Neural progenitor cell (in vitro differentiated cells): ENCODE results near the gene SLTM.

Experiments
- EZH2phosphoT487 ChIP-seq: fragments of 200-600 bp; sonication (generic); IDR thresholded peaks from 2 replicates; pipeline ENCODE4 v1.6.1; 2017; ENCODE audit warnings: antibody characterized with exemption
- TF ChIP-seq, protein P1 (sequence below): fragments of 200-600 bp; sonication (generic); IDR thresholded peaks from 2 replicates; pipeline ENCODE4 v1.5.1; 2017; ENCODE audit warnings: antibody characterized with exemption, mild to moderate bottlenecking

DNA sequence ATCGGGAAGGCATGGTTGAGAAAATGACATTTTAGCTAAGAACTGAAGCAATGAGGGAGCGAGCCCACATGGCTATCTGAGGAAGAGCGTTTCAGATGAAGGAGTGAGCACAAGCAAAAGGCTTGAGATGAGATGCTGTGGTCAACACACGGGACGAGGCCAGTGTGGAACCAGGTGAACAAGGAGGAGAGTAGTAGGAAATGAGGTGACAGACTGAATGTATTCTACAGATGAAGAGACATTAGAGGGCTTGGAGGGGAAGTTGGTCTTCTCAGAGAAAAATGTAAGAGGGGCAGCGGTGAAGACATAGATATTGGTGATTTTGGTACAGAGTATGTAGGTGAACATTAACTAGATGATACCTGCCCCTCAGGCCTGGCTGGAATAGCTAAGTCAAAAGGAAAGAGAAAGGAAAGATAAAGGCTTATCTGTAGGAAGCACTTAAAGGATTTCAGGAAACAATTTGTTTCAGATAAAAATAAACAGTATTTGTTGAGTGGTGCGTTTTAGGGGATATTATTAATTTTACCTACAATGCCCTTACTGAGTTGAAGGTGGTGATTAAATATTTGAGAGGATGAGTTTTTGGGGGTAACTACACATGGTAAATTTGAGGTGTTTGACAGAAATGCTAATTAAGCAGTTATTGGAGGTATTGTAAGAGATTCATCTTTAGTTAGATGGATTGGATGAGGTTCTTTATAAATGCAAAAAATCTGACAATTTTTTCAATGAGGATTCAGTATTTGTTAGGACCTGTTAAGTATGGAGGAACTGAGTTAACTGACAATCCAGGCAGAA is 57.0 kb downstream of the SLTM start:
- no peak for TF ChIP-seq EZH2phosphoT487
- TF ChIP-seq, protein P1, sequence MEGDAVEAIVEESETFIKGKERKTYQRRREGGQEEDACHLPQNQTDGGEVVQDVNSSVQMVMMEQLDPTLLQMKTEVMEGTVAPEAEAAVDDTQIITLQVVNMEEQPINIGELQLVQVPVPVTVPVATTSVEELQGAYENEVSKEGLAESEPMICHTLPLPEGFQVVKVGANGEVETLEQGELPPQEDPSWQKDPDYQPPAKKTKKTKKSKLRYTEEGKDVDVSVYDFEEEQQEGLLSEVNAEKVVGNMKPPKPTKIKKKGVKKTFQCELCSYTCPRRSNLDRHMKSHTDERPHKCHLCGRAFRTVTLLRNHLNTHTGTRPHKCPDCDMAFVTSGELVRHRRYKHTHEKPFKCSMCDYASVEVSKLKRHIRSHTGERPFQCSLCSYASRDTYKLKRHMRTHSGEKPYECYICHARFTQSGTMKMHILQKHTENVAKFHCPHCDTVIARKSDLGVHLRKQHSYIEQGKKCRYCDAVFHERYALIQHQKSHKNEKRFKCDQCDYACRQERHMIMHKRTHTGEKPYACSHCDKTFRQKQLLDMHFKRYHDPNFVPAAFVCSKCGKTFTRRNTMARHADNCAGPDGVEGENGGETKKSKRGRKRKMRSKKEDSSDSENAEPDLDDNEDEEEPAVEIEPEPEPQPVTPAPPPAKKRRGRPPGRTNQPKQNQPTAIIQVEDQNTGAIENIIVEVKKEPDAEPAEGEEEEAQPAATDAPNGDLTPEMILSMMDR = no peak
